Ascending aorta (tissue), 2 donors: ENCODE measurements around the gene TOPORS. TPM values are rescaled to one million over a fixed set of nuclear protein-coding genes. Genes with fewer than 3 reads are reported as not detected.

ENCODE experiments used
- DNase-seq, 2 donors: peaks; one replicate each; pipeline ENCODE4 v3.0.0-alpha.2; 2019; ENCODE audit warnings: low spot score in 2 of 2
- H3K27ac ChIP-seq, 2 donors: fragments of 200-600 bp; sonication (generic); one replicate each; pipeline ENCODE4 v1.5.1; 2016 to 2017; ENCODE audit warnings: mild to moderate bottlenecking in 1 of 2
- H3K27me3 ChIP-seq: fragments of 200-600 bp; sonication (generic); one replicate; pipeline ENCODE4 v1.5.1; 2017
- H3K36me3 ChIP-seq, 2 donors: fragments of 200-600 bp; sonication (generic); one replicate each; pipeline ENCODE4 v1.5.1; 2016
- H3K4me1 ChIP-seq, 2 donors: fragments of 200-600 bp; sonication (generic); one replicate each; pipeline ENCODE4 v1.5.1; 2016 to 2017; ENCODE audit warnings: mild to moderate bottlenecking in 1 of 2
- H3K4me3 ChIP-seq, 2 donors: fragments of 200-600 bp; sonication (generic); one replicate each; pipeline ENCODE4 v1.5.1; 2016 to 2017; ENCODE audit warnings: mild to moderate bottlenecking in 1 of 2
- H3K9me3 ChIP-seq, 2 donors: fragments of 200-600 bp; sonication (generic); one replicate each; pipeline ENCODE4 v1.5.1; 2016
- CTCF ChIP-seq, 3 experiments: fragments of 200-600 bp in 2 of 3; fragments of 450-650 bp in 1 of 3; sonication (generic) in 2 of 3; IDR thresholded peaks; one replicate each; pipeline ENCODE4 v1.5.1; 2016 to 2019; ENCODE audit warnings: antibody characterized with exemption in 3 of 3, mild to moderate bottlenecking in 1 of 3, moderate library complexity in 1 of 3
- intact Hi-C: fragments of 100-400 bp; cut with DNase I; formaldehyde crosslinking; loops from one replicate; pipeline ENCODE4 v1.15.1; 2023
- total RNA-seq: library from RNA; depleted of rRNA; stranded (reverse); fragments of >200 nt; gene quantifications from one replicate; pipeline ENCODE4 v1.1.0, GENCODE V29; 2016

TOPORS gene
- total RNA-seq, 1 donor from 2014 or later = 5.2 TPM

- Histone ChIP-seq H3K27me3 (no peaks in the 10 kb centered on the region), H3K9me3 (no peaks in the 10 kb centered on the region), H3K27ac (no peak overlapping the region), H3K4me1 (no peaks in the 10 kb centered on the region), H3K4me3 (no peak overlapping the region), H3K36me3 (no peaks in the 10 kb centered on the region)
- intact Hi-C loops = no loop called here
- DNase-seq = no peak
- peak in 2 of 3 experiments; percentile 10 to 20 for TF ChIP-seq CTCF (IDR thresholded peaks at IDR 0.05)
These were observed 36.8 kb upstream of the TOPORS start for GRCh38 chr9:32589083-32589723.

- TF ChIP-seq CTCF (IDR thresholded peaks at IDR 0.05) = no peak
- no peaks in the 10 kb centered on the region for H3K4me1 ChIP-seq
- no peak overlapping the region for H3K4me3 ChIP-seq
- DNase-seq = no peak
- intact Hi-C loops = no loop called here
- no peak overlapping the region for H3K27ac ChIP-seq
- H3K9me3 ChIP-seq = no peaks in the 10 kb centered on the region
- no peaks in the 10 kb centered on the region for H3K27me3 ChIP-seq
- no peaks in the 10 kb centered on the region for H3K36me3 ChIP-seq
These were observed 35.5 kb upstream of the TOPORS start for GRCh38 chr9:32587901-32588300.

- Histone ChIP-seq H3K27ac (no peak overlapping the region), H3K9me3 (no peaks in the 10 kb centered on the region), H3K4me1 (no peaks in the 10 kb centered on the region), H3K27me3 (no peaks in the 10 kb centered on the region), H3K4me3 (no peak overlapping the region), H3K36me3 (no peaks in the 10 kb centered on the region)
- no peak for TF ChIP-seq CTCF (IDR thresholded peaks at IDR 0.05)
- intact Hi-C loops = no loop called here
- DNase-seq = no peak
These were observed 32.4 kb upstream of the TOPORS start for GRCh38 chr9:32584784-32585183.

- intact Hi-C loops = loop anchor here (2.0 kb wide), 1 partner anchor 387 kb away; no protein-coding TSS in a partner anchor
These were observed 29.2 kb upstream of the TOPORS start for GRCh38 chr9:32581512-32582143.

GRCh38 chr9:32580631-32581300 lies 28.4 kb upstream of the TOPORS start:
- H3K4me3 ChIP-seq = no peak overlapping the region
- H3K9me3 ChIP-seq = no peaks in the 10 kb centered on the region
- H3K36me3 ChIP-seq = no peaks in the 10 kb centered on the region
- no peak for TF ChIP-seq CTCF (IDR thresholded peaks at IDR 0.05)
- H3K27me3 ChIP-seq = no peaks in the 10 kb centered on the region
- no peaks in the 10 kb centered on the region for H3K4me1 ChIP-seq
- intact Hi-C loops = loop anchor here (2.0 kb wide), 1 partner anchor 388 kb away; no protein-coding TSS in a partner anchor
- DNase-seq = no peak
- H3K27ac ChIP-seq = no peak overlapping the region

More at GRCh38 chr9:32581512-32582143, 29.2 kb upstream of the TOPORS start:
- no peak for DNase-seq
- H3K36me3 ChIP-seq = no peaks in the 10 kb centered on the region
- H3K4me1 ChIP-seq = no peaks in the 10 kb centered on the region
- no peaks in the 10 kb centered on the region for H3K27me3 ChIP-seq
- no peak overlapping the region for H3K27ac ChIP-seq
- H3K9me3 ChIP-seq = no peaks in the 10 kb centered on the region
- no peak overlapping the region for H3K4me3 ChIP-seq
- peak in 2 of 3 experiments; percentile 25 to 39 for TF ChIP-seq CTCF (IDR thresholded peaks at IDR 0.05)
